Spleen (tissue), 11 donors: ENCODE measurements around the gene RANBP17. TPM values are rescaled to one million over a fixed set of nuclear protein-coding genes. Genes with fewer than 3 reads are reported as not detected.

Experiments
- DNase-seq: peaks from one replicate; pipeline ENCODE4 v3.0.0-alpha.2; 2020
- H3K27ac ChIP-seq, 8 donors: fragments of 200-600 bp; sonication (generic) in 7 of 8; 1 replicate in 4 of 8; 2 replicates in 4 of 8; pipeline versions ENCODE4 v1.5.0 to v1.8.0; 2016 to 2021; ENCODE audit warnings: inconsistent platforms in 4 of 8, mild to moderate bottlenecking in 4 of 8, moderate library complexity in 1 of 8
- H3K27me3 ChIP-seq, 7 donors: fragments of 200-600 bp; sonication (generic) in 6 of 7; replicated peaks in 1 of 7; 1 replicate in 4 of 7; 2 replicates in 3 of 7; pipeline versions ENCODE4 v1.5.0 to v1.8.0; 2016 to 2021; ENCODE audit warnings: inconsistent platforms in 3 of 7, mild to moderate bottlenecking in 1 of 7
- H3K36me3 ChIP-seq, 6 donors: fragments of 200-600 bp; sonication (generic) in 5 of 6; 1 replicate in 4 of 6; 2 replicates in 2 of 6; pipeline versions ENCODE4 v1.5.0 to v1.8.0; 2016 to 2021; ENCODE audit warnings: inconsistent platforms in 2 of 6
- H3K4me1 ChIP-seq, 6 donors: fragments of 200-600 bp; sonication (generic) in 5 of 6; 1 replicate in 3 of 6; 2 replicates in 3 of 6; pipeline versions ENCODE4 v1.5.0 to v1.8.0; 2016 to 2021; ENCODE audit warnings: inconsistent platforms in 3 of 6
- H3K4me3 ChIP-seq, 8 donors: fragments of 200-600 bp; sonication (generic) in 7 of 8; 1 replicate in 4 of 8; 2 replicates in 4 of 8; pipeline versions ENCODE4 v1.5.0 to v1.8.0; 2016 to 2021; ENCODE audit warnings: inconsistent platforms in 4 of 8, mild to moderate bottlenecking in 4 of 8, moderate library complexity in 2 of 8
- H3K9me3 ChIP-seq, 8 donors: fragments of 200-600 bp; sonication (generic) in 7 of 8; 1 replicate in 4 of 8; 2 replicates in 4 of 8; pipeline versions ENCODE4 v1.5.0 to v1.8.0; 2016 to 2021; ENCODE audit warnings: inconsistent platforms in 4 of 8
- CTCF ChIP-seq, 11 experiments: fragments of 200-600 bp in 7 of 11; fragments of 450-650 bp in 4 of 11; sonication (generic) in 4 of 11; IDR thresholded peaks in 8 of 11; conservative IDR thresholded peaks in 3 of 11; 1 replicate in 7 of 11; 2 replicates in 4 of 11; pipeline versions ENCODE4 v1.4.0 to v1.8.0; 2016 to 2021; ENCODE audit warnings: antibody characterized with exemption in 11 of 11, inconsistent platforms in 4 of 11, mild to moderate bottlenecking in 1 of 11
- POLR2A ChIP-seq, 3 donors: fragments of 450-650 bp; IDR thresholded peaks; one replicate each; pipeline ENCODE4 v1.5.1; 2017; ENCODE audit warnings: antibody characterized with exemption in 3 of 3, mild to moderate bottlenecking in 1 of 3
- POLR2AphosphoS5 ChIP-seq, 3 donors: sonication (generic); formaldehyde crosslinking; IDR thresholded peaks; one replicate each; pipeline ENCODE4 v1.5.1; 2017; ENCODE audit warnings: antibody characterized with exemption in 3 of 3
- WGBS, 5 donors: extraction: QIAGEN DNeasy Blood & Tissue Kit in 3 of 5; methylation state at CpG; one replicate each; pipeline versions ENCODE4 v1.1.5 to v1.1.7; 2013 to 2018; 5-methylcytosine and 5-hydroxymethylcytosine counted together
- intact Hi-C: fragments of 100-400 bp; cut with DNase I; formaldehyde crosslinking; loops from one replicate; pipeline ENCODE4 v1.15.0; 2023; ENCODE audit warnings: low total_unique reads
- polyA plus RNA-seq, 3 donors: library from polyadenylated mRNA; stranded (reverse); fragments of 200-250 nt; gene quantifications; one replicate each; pipeline ENCODE4 v1.2.1, GENCODE V29; 2013
- total RNA-seq, 7 donors: library from RNA; depleted of rRNA in 3 of 7; stranded (reverse); fragments of >200 nt in 3 of 7; fragmentation: NEBNext Ultra II Directional in 4 of 7; extraction: Animal tissue kit (Norgen Biotek cat#: 25700) in 4 of 7; gene quantifications; one replicate each; pipeline versions ENCODE4 v1.1.0 to v1.2.1, GENCODE V29; 2016 to 2021
- donor health status: healthy with polysubstance abuse.
- donor health status: DM: no; HTN: no; CAD: no; lungs with moderate emphysema.
- donor health status: DM: no; HTN: no; CAD: no.
- donor health status: Bipolar disorder and iron deficiency.
- donor health status: healthy.
- donor health status: DM: no; HTN: no; CAD: no.
- donor health status: DM: yes; HTN: yes; CAD: no.

Gene RANBP17
- total and polyA plus RNA-seq, 10 donors: 0.56 to 6.6 (median 3.4) TPM

GRCh38 chr5:171271798-171272197 lies 410.0 kb downstream of the RANBP17 start:
- intact Hi-C loops: no loop called here
- Histone ChIP-seq H3K36me3 (no peaks in the 10 kb centered on the region), H3K27me3 (no peaks in the 10 kb centered on the region), H3K9me3 (no peaks in the 10 kb centered on the region), H3K4me3 (no peak overlapping the region), H3K27ac (no peak overlapping the region), H3K4me1 (no peaks in the 10 kb centered on the region)
- 94 to 98% (median 96%) methylated on average over 3 of the region's 3 CpGs for WGBS, 5 donors
- no peak for DNase-seq
- TF ChIP-seq POLR2AphosphoS5 (IDR thresholded peaks at IDR 0.05) (no peak), CTCF (IDR thresholded peaks at IDR 0.05 in 8 of 11, conservative IDR thresholded peaks at IDR 0.05 in 3 of 11) (no peak), POLR2A (IDR thresholded peaks at IDR 0.05) (no peak)

- H3K36me3 ChIP-seq: no peaks in the 10 kb centered on the region
- 75 to 89% (median 86%) methylated on average over 2 of the region's 2 CpGs for WGBS, 5 donors
- intact Hi-C loops: no loop called here
- TF ChIP-seq CTCF (IDR thresholded peaks at IDR 0.05 in 8 of 11, conservative IDR thresholded peaks at IDR 0.05 in 3 of 11) (no peak), POLR2AphosphoS5 (IDR thresholded peaks at IDR 0.05) (no peak), POLR2A (IDR thresholded peaks at IDR 0.05) (no peak)
- no peaks in the 10 kb centered on the region for H3K27me3 ChIP-seq
- no peak for DNase-seq
- no peak overlapping the region for H3K4me3 ChIP-seq
- no peak overlapping the region for H3K27ac ChIP-seq
- H3K9me3 ChIP-seq: no peaks in the 10 kb centered on the region
- no peaks in the 10 kb centered on the region for H3K4me1 ChIP-seq
Measured at GRCh38 chr5:171272996-171273970, 411.5 kb downstream of the RANBP17 start.

GRCh38 chr5:171275841-171276544 lies 414.2 kb downstream of the RANBP17 start:
- Histone ChIP-seq H3K36me3 (no peaks in the 10 kb centered on the region), H3K27ac (no peak overlapping the region), H3K4me1 (no peaks in the 10 kb centered on the region), H3K9me3 (no peaks in the 10 kb centered on the region), H3K4me3 (no peak overlapping the region), H3K27me3 (no peaks in the 10 kb centered on the region)
- intact Hi-C loops: no loop called here
- 76 to 91% (median 85%) methylated on average over 5 of the region's 5 CpGs for WGBS, 5 donors
- no peak for TF ChIP-seq POLR2A (IDR thresholded peaks at IDR 0.05)
- DNase-seq: no peak

GRCh38 chr5:171283753-171284152 lies 421.9 kb downstream of the RANBP17 start:
- TF ChIP-seq CTCF (IDR thresholded peaks at IDR 0.05 in 8 of 11, conservative IDR thresholded peaks at IDR 0.05 in 3 of 11): no peak
- no peak for TF ChIP-seq POLR2AphosphoS5 (IDR thresholded peaks at IDR 0.05)
- no peak for TF ChIP-seq POLR2A (IDR thresholded peaks at IDR 0.05)
- Histone ChIP-seq H3K36me3 (no peaks in the 10 kb centered on the region), H3K4me1 (no peaks in the 10 kb centered on the region), H3K27me3 (no peaks in the 10 kb centered on the region), H3K27ac (no peak overlapping the region), H3K4me3 (no peak overlapping the region), H3K9me3 (no peaks in the 10 kb centered on the region)
- DNase-seq: no peak
- intact Hi-C loops: no loop called here
- WGBS, 5 donors: 85 to 94% (median 88%) methylated on average over 7 of the region's 7 CpGs
